ENCODE measurements around the gene C20orf144. TPM values are rescaled to one million over a fixed set of nuclear protein-coding genes. Genes with fewer than 3 reads are reported as not detected.
"Not testable (repeated sequence)": the region's sequence is repeated elsewhere in the genome, so short reads cannot be mapped to it uniquely, and the experiment has no call there.

C20orf144 gene
- total RNA-seq, 4 donors from 2014 or later, result not detected

DNA sequence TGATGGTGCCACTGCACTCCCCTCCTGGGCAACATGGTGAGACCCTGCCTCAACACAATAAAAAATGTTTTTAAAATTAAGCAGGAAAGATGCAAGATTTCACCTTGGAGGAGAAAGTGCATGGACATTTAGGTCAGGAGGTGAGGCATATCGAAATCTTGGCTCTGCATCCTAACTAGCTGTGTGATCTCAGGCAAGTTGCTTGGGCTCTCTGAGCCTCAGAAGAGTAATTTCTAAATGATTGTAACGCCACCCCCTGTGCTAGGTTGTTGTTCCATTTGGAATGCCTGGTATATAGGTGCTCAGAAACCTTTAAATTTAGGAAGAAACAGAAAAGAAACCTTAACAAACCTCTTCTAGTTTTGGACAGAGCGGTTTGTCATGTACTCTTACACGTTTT, 35.9 kb upstream of the C20orf144 start:
- no peaks in the 10 kb centered on the region for H3K27me3 ChIP-seq
- TF ChIP-seq, protein P1, sequence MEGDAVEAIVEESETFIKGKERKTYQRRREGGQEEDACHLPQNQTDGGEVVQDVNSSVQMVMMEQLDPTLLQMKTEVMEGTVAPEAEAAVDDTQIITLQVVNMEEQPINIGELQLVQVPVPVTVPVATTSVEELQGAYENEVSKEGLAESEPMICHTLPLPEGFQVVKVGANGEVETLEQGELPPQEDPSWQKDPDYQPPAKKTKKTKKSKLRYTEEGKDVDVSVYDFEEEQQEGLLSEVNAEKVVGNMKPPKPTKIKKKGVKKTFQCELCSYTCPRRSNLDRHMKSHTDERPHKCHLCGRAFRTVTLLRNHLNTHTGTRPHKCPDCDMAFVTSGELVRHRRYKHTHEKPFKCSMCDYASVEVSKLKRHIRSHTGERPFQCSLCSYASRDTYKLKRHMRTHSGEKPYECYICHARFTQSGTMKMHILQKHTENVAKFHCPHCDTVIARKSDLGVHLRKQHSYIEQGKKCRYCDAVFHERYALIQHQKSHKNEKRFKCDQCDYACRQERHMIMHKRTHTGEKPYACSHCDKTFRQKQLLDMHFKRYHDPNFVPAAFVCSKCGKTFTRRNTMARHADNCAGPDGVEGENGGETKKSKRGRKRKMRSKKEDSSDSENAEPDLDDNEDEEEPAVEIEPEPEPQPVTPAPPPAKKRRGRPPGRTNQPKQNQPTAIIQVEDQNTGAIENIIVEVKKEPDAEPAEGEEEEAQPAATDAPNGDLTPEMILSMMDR (IDR thresholded peaks at IDR 0.05), result no peak
- no peak for TF ChIP-seq POLR2A (IDR thresholded peaks at IDR 0.05)
- WGBS, 2 donors, result 94 to 96% methylated on average over 4 of the region's 4 CpGs
- H3K27ac ChIP-seq, result no peak overlapping the region
- intact Hi-C loops (cut with DNase I), result no loop called here
- no peaks in the 10 kb centered on the region for H3K4me1 ChIP-seq
- H3K4me3 ChIP-seq, result no peak overlapping the region
- no peak for DNase-seq
- H3K36me3 ChIP-seq, result peaks cover 0 to 100% (median 28%) of the 10 kb centered on the region in 3 donors
- H3K9me3 ChIP-seq, result no peaks in the 10 kb centered on the region

DNA sequence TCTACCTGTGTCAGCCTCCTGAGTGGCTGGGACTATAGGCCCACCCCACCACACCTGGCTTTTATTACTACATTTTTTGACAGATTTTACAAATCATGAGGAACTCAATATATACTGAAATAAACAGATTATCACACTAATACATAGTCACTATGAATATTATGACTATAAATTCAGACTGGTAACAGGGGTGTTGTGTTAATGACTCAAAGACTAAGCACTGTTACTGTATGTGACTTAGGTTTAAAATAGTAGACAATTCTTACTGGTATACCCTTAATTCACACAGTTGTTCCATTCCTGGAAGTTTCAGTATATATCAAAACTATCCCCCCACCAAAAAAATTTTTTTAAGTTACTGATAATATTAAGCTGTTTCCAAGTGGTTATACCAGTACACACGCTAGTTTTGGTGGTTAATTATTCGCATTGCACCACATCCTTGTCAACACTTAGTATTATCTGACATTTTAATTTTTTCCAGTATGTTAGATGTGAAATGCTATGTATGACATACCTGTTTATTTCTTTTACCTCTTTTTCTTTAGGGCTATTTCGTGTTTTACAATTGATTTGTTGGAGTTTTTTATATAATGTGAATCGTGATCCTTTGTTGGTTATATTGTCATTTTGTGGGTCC, 34.4 kb upstream of the C20orf144 start:
- TF ChIP-seq POLR2A (IDR thresholded peaks at IDR 0.05), result no peak
- TF ChIP-seq, protein P1 (IDR thresholded peaks at IDR 0.05), result no peak
- Histone ChIP-seq H3K27me3 (no peaks in the 10 kb centered on the region), H3K36me3 (peaks cover 0 to 100% (median 34%) of the 10 kb centered on the region in 3 donors), H3K4me3 (no peak overlapping the region), H3K4me1 (no peaks in the 10 kb centered on the region), H3K27ac (no peak overlapping the region), H3K9me3 (no peaks in the 10 kb centered on the region)
- no peak for DNase-seq
- WGBS, 2 donors, result 95% methylated on average over 4 of the region's 4 CpGs
- intact Hi-C loops (cut with DNase I), result no loop called here

DNA sequence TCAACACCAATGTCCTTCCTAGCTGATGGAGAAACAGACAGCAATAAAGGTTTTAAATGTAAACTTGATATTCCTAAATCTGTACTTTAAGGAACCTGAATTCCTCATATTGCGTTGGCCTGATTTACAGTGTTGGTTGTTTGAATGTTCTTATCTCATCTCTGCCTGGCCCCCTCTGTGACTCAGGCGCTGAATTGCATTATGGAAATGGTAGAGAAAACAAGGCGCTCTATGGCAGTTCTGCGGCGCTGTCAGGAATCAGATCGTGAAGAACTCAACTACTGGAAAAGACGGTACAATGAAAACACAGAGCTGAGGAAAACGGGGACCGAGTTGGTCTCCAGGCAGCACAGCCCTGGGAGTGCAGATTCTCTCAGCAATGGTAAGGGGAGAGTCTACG, 32.6 kb upstream of the C20orf144 start:
- DNase-seq, result no peak
- H3K27me3 ChIP-seq, result no peaks in the 10 kb centered on the region
- 91 to 97% methylated on average over 5 to 10 of the region's 10 CpGs for WGBS, 2 donors
- H3K4me1 ChIP-seq, result no peaks in the 10 kb centered on the region
- peaks cover 0 to 100% (median 36%) of the 10 kb centered on the region in 3 donors for H3K36me3 ChIP-seq
- TF ChIP-seq, protein P1 (IDR thresholded peaks at IDR 0.05), result no peak
- no peak for TF ChIP-seq POLR2A (IDR thresholded peaks at IDR 0.05)
- H3K4me3 ChIP-seq, result no peak overlapping the region
- intact Hi-C loops (cut with DNase I), result no loop called here
- no peaks in the 10 kb centered on the region for H3K9me3 ChIP-seq
- no peak overlapping the region for H3K27ac ChIP-seq

DNA sequence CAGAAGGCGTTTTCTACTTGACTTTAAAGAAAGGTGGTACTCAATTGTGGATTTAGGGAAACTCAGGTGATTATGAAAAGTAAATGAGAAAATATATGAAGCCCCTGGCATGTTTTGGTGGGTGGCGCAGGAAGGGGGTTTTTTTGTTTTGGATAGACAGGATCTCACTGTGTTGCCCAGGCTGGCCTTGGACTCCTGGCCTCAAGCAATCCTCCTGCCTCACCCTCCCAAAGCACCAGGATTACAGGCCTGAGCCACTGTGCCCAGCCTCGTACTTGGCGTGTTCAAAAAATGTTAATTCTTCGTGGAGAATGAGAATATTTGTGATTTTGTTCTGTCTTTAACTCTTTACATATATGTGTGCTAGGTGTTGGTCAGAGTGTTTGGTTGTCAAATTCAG, 32.1 kb upstream of the C20orf144 start:
- intact Hi-C loops (cut with DNase I), result no loop called here
- Histone ChIP-seq H3K36me3 (peaks cover 0 to 100% (median 36%) of the 10 kb centered on the region in 3 donors), H3K27ac (no peak overlapping the region), H3K9me3 (no peaks in the 10 kb centered on the region), H3K4me3 (no peak overlapping the region), H3K27me3 (no peaks in the 10 kb centered on the region), H3K4me1 (no peaks in the 10 kb centered on the region)
- TF ChIP-seq, protein P1 (IDR thresholded peaks at IDR 0.05), result no peak
- TF ChIP-seq POLR2A (IDR thresholded peaks at IDR 0.05), result no peak
- 88% methylated on average over 5 of the region's 5 CpGs for WGBS, 2 donors
- no peak for DNase-seq

DNA sequence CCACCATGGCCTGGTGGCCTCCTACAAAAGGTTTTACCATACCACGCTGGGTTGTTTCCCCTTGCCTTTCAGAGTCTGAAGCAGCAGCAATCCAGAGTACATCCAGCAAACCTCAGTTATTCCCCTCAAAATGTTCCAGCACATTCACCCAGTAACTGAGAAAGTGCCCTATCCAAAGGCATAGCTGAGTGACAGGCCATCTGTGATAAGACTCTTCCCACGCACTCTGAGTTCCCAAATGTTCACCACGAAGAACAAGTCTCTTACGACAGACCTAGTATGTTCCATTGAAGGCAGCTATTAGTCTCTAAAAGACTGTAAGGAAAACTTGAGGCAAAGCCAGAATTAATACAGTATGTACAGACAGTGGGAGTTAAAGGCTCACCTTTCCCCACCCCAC, 31.6 kb upstream of the C20orf144 start:
- Histone ChIP-seq H3K27ac (no peak overlapping the region), H3K4me3 (no peak overlapping the region), H3K36me3 (peaks cover 0 to 100% (median 34%) of the 10 kb centered on the region in 3 donors), H3K27me3 (no peaks in the 10 kb centered on the region), H3K4me1 (no peaks in the 10 kb centered on the region), H3K9me3 (no peaks in the 10 kb centered on the region)
- TF ChIP-seq, protein P1 (IDR thresholded peaks at IDR 0.05), result no peak
- TF ChIP-seq POLR2A (IDR thresholded peaks at IDR 0.05), result no peak
- WGBS, 2 donors, result 95 to 97% methylated on average over 4 of the region's 4 CpGs
- DNase-seq, result no peak
- intact Hi-C loops (cut with DNase I), result no loop called here

DNA sequence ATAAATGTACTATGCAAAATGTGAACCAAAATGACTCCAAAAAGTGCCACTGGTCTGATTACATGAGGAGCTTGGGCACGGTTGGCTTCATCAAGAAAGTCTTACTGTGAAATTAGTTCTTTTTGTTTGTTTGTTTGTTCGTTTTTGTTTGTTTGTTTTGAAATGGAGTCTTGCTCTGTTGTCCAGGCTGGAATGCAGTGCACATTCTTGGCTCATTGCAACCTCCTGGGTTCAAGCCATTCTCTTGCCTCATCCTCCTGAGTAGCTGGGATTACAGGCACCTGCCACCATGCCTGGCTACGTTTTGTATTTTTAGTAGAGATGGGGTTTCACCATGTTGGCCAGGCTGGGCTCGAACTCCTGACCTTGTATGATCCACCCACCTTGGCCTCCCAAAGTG, 30.2 kb upstream of the C20orf144 start:
- H3K9me3 ChIP-seq; H3K4me3 ChIP-seq; DNase-seq; H3K4me1 ChIP-seq; intact Hi-C loops (cut with DNase I); H3K27me3 ChIP-seq; H3K27ac ChIP-seq: not testable (repeated sequence)
- peaks cover 0 to 100% (median 25%) of the 10 kb centered on the region in 3 donors for H3K36me3 ChIP-seq
- 82 to 89% methylated on average over 4 of the region's 4 CpGs for WGBS, 2 donors

All from esophagus squamous epithelium (tissue), 5 donors.